Kidney (tissue), 14 donors: ENCODE measurements around the gene METTL15. TPM values are rescaled to one million over a fixed set of nuclear protein-coding genes. Genes with fewer than 3 reads are reported as not detected.

ENCODE experiments used
- DNase-seq, 5 donors: peaks; one replicate each; pipeline ENCODE4 v3.0.0-alpha.2; 2013 to 2020
- FAIRE-seq: peaks from 2 replicates; lab custom pipeline; 2012; peaks lifted over from hg19 to GRCh38; lab: Jason Lieb, UNC
- H3K27ac ChIP-seq, 2 donors: one replicate each; pipeline ENCODE4 v1.7.0; 2013; ENCODE audit warnings: low read depth in 2 of 2, low read length in 2 of 2, inconsistent platforms in 1 of 2
- H3K27me3 ChIP-seq: one replicate; pipeline ENCODE4 v1.7.1; 2013; ENCODE audit warnings: low read length, inconsistent platforms; ENCODE audit not compliant: control insufficient read depth, insufficient read depth
- H3K36me3 ChIP-seq, 3 donors: one replicate each; pipeline versions ENCODE4 v1.7.0 to v1.7.1; 2013; ENCODE audit warnings: low read length in 3 of 3, control low read depth in 1 of 3, inconsistent platforms in 1 of 3; ENCODE audit not compliant: insufficient read depth in 3 of 3, control insufficient read depth in 2 of 3
- H3K4me1 ChIP-seq, 3 donors: one replicate each; pipeline versions ENCODE4 v1.7.0 to v1.7.1; 2013; ENCODE audit warnings: low read length in 3 of 3, inconsistent platforms in 1 of 3, low read depth in 1 of 3; ENCODE audit not compliant: control insufficient read depth in 2 of 3, insufficient read depth in 2 of 3
- H3K4me3 ChIP-seq, 3 donors: one replicate each; pipeline versions ENCODE4 v1.7.0 to v1.8.1; 2013; ENCODE audit warnings: low read length in 3 of 3, control low read depth in 1 of 3, inconsistent platforms in 1 of 3
- H3K9ac ChIP-seq, 3 donors: one replicate each; pipeline versions ENCODE4 v1.7.0 to v1.7.1; 2013; ENCODE audit warnings: low read length in 3 of 3, control low read depth in 1 of 3, inconsistent platforms in 1 of 3
- H3K9me3 ChIP-seq, 3 donors: one replicate each; pipeline versions ENCODE4 v1.7.0 to v1.7.1; 2013; ENCODE audit warnings: low read length in 3 of 3, control low read depth in 1 of 3, inconsistent platforms in 1 of 3; ENCODE audit not compliant: control insufficient read depth in 2 of 3, insufficient read depth in 1 of 3
- CTCF ChIP-seq: IDR thresholded peaks from 3 replicates; pipeline ENCODE4 v1.5.1; 2012; ENCODE audit warnings: mild to moderate bottlenecking, moderate library complexity, borderline replicate concordance; ENCODE audit not compliant: insufficient read depth; ENCODE audit errors: extremely low read depth
- intact Hi-C: fragments of 100-400 bp; cut with DNase I; formaldehyde crosslinking; loops from one replicate; pipeline ENCODE4 v1.11.1; 2022
- polyA plus RNA-seq: library from polyadenylated mRNA; stranded (reverse); fragments of 350-450 nt; fragmentation: Illumina TruSeq; extraction: RNeasy Lipid Tissue Mini Kit (QIAGEN cat#74804); gene quantifications from one replicate; pipeline ENCODE4 v1.2.3, GENCODE V29; 2014; ENCODE audit warnings: low read depth, low replicate concordance; ENCODE audit not compliant: insufficient read depth
- total RNA-seq: library from RNA; stranded (reverse); fragmentation: NEBNext Ultra II Directional; extraction: Animal tissue kit (Norgen Biotek cat#: 25700); gene quantifications from one replicate; pipeline ENCODE4 v1.2.1, GENCODE V29; 2021
- donor health status: control.
- donor health status: control.
- donor health status: control.
- donor health status: control.
- donor health status: control.
- donor health status: DM: yes; HTN: yes; CAD: no.
- donor health status: Normal renal cell carcinoma (clear cell type).

The METTL15 gene
- total and polyA plus RNA-seq, 2 donors from 2014 or later = 6.4 to 14.7 TPM

GRCh38 chr11:28137366-28137765, 29.2 kb downstream of the METTL15 start:
- DNase-seq (no peak), FAIRE-seq (no peak)
- Histone ChIP-seq H3K9ac (no peak overlapping the region), H3K4me1 (no peaks in the 10 kb centered on the region), H3K27ac (no peak overlapping the region), H3K9me3 (peaks cover 0 to 23% (median 4%) of the 10 kb centered on the region in 3 donors), H3K27me3 (no peaks in the 10 kb centered on the region), H3K36me3 (peaks cover 0 to 2% (median 0%) of the 10 kb centered on the region in 3 donors), H3K4me3 (no peak overlapping the region)
- no peak for TF ChIP-seq CTCF
- intact Hi-C loops = no loop called here

DNA sequence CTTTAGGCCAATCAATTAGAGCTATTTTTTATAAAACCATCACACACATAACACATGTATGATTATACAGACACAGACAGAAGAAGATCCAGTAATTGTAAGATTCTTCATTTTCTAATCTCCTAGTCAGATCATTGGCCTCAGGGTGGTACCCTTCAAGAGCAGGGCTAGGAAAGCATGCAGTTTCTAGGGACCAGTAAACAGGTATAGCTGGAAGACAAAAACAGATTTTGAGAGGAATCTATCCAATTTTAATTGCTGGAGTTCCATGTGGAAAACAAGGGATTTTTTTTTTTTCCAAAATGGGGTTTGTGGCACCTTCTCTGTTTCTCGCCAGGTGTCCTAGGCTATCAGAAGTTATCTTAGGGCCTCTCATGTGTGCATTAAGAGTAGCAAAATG, 29.6 kb downstream of the METTL15 start:
- Histone ChIP-seq H3K36me3 (peaks cover 0 to 2% (median 0%) of the 10 kb centered on the region in 3 donors), H3K4me3 (no peak overlapping the region), H3K4me1 (no peaks in the 10 kb centered on the region), H3K9me3 (peaks cover 0 to 23% (median 4%) of the 10 kb centered on the region in 3 donors), H3K27ac (no peak overlapping the region), H3K27me3 (no peaks in the 10 kb centered on the region), H3K9ac (no peak overlapping the region)
- DNase-seq (no peak), FAIRE-seq (no peak)
- TF ChIP-seq CTCF = no peak
- intact Hi-C loops = no loop called here

- FAIRE-seq = no peak
- no peak for DNase-seq
- TF ChIP-seq CTCF = no peak
- Histone ChIP-seq H3K4me3 (no peak overlapping the region), H3K4me1 (no peaks in the 10 kb centered on the region), H3K9ac (no peak overlapping the region), H3K27me3 (no peaks in the 10 kb centered on the region), H3K36me3 (peaks cover 0 to 2% (median 0%) of the 10 kb centered on the region in 3 donors), H3K27ac (no peak overlapping the region), H3K9me3 (peaks cover 0 to 23% (median 4%) of the 10 kb centered on the region in 3 donors)
- intact Hi-C loops = no loop called here
These were observed 31.7 kb downstream of the METTL15 start for GRCh38 chr11:28139841-28140415.
